ENCODE measurements around the gene LGR4.

GRCh38 chr11:27384227-27384626 is 88.4 kb downstream of the LGR4 start:
- TF ChIP-seq POLR2A (IDR thresholded peaks at IDR 0.05): no peak
- TF ChIP-seq, protein P1, sequence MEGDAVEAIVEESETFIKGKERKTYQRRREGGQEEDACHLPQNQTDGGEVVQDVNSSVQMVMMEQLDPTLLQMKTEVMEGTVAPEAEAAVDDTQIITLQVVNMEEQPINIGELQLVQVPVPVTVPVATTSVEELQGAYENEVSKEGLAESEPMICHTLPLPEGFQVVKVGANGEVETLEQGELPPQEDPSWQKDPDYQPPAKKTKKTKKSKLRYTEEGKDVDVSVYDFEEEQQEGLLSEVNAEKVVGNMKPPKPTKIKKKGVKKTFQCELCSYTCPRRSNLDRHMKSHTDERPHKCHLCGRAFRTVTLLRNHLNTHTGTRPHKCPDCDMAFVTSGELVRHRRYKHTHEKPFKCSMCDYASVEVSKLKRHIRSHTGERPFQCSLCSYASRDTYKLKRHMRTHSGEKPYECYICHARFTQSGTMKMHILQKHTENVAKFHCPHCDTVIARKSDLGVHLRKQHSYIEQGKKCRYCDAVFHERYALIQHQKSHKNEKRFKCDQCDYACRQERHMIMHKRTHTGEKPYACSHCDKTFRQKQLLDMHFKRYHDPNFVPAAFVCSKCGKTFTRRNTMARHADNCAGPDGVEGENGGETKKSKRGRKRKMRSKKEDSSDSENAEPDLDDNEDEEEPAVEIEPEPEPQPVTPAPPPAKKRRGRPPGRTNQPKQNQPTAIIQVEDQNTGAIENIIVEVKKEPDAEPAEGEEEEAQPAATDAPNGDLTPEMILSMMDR (IDR thresholded peaks at IDR 0.05): no peak
